H9 (cell line): ENCODE results near the gene ADAMTSL3. TPM values are rescaled to one million over a fixed set of nuclear protein-coding genes. Genes with fewer than 3 reads are reported as not detected.

Source experiments
- DNase-seq: peaks from one replicate; pipeline ENCODE4 v3.0.0-alpha.2; 2017
- H2AFZ ChIP-seq: one replicate; pipeline ENCODE4 v1.6.1; 2013; ENCODE audit warnings: mild to moderate bottlenecking, low read length, control low read depth, moderate library complexity
- H2AK5ac ChIP-seq: 2 replicates; pipeline ENCODE4 v1.6.1; 2013; ENCODE audit warnings: low read length, control low read depth, mixed read lengths; ENCODE audit not compliant: insufficient read length
- H2BK120ac ChIP-seq: one replicate; pipeline ENCODE4 v1.6.1; 2013; ENCODE audit warnings: low read depth, mild to moderate bottlenecking, low read length, control low read depth, inconsistent platforms; ENCODE audit not compliant: poor library complexity, severe bottlenecking
- H2BK12ac ChIP-seq: 2 replicates; pipeline ENCODE4 v1.6.1; 2013; ENCODE audit warnings: low read length, control low read depth, mixed read lengths, low read depth; ENCODE audit not compliant: insufficient read length
- H2BK15ac ChIP-seq: 2 replicates; pipeline ENCODE4 v1.6.1; 2013; ENCODE audit warnings: low read depth, low read length, control low read depth
- H2BK20ac ChIP-seq: one replicate; pipeline ENCODE4 v1.6.1; 2013; ENCODE audit warnings: low read depth, mild to moderate bottlenecking, low read length, control low read depth, inconsistent platforms; ENCODE audit not compliant: poor library complexity, severe bottlenecking
- H2BK5ac ChIP-seq: 2 replicates; pipeline ENCODE4 v1.6.1; 2013; ENCODE audit warnings: low read length, control low read depth, mixed read lengths; ENCODE audit not compliant: insufficient read length
- H3K14ac ChIP-seq: 2 replicates; pipeline ENCODE4 v1.6.1; 2013; ENCODE audit warnings: low read length, control low read depth; ENCODE audit not compliant: insufficient read depth
- H3K18ac ChIP-seq: 2 replicates; pipeline ENCODE4 v1.6.1; 2013; ENCODE audit warnings: low read depth, mild to moderate bottlenecking, mixed read lengths, low read length, control low read depth; ENCODE audit not compliant: insufficient read length
- H3K23ac ChIP-seq: 2 replicates; pipeline ENCODE4 v1.6.1; 2013; ENCODE audit warnings: low read length, control low read depth, mixed read lengths, low read depth; ENCODE audit not compliant: insufficient read length
- H3K23me2 ChIP-seq: 2 replicates; pipeline ENCODE4 v1.6.1; 2013; ENCODE audit warnings: low read depth, mild to moderate bottlenecking, mixed read lengths, low read length, control low read depth; ENCODE audit not compliant: insufficient read length, poor library complexity, severe bottlenecking
- H3K27ac ChIP-seq: 2 replicates; pipeline ENCODE4 v1.5.1; 2013; ENCODE audit warnings: low read length, control low read depth, mixed read lengths, low read depth; ENCODE audit not compliant: insufficient read length
- H3K27me3 ChIP-seq: 2 replicates; pipeline ENCODE4 v1.6.1; 2013; ENCODE audit warnings: low read length, control low read depth, inconsistent platforms; ENCODE audit not compliant: insufficient read depth
- H3K4ac ChIP-seq: 2 replicates; pipeline ENCODE4 v1.6.1; 2013; ENCODE audit warnings: low read depth, mild to moderate bottlenecking, control low read depth, inconsistent platforms, low read length, moderate library complexity
- H3K4me1 ChIP-seq: 2 replicates; pipeline ENCODE4 v1.6.1; 2013; ENCODE audit warnings: low read length, control low read depth, inconsistent platforms; ENCODE audit not compliant: insufficient read depth
- H3K4me2 ChIP-seq: 2 replicates; pipeline ENCODE4 v1.6.1; 2013; ENCODE audit warnings: low read length, control low read depth, mixed read lengths; ENCODE audit not compliant: insufficient read length, insufficient read depth
- H3K56ac ChIP-seq: 2 replicates; pipeline ENCODE4 v1.6.1; 2013; ENCODE audit warnings: low read depth, mild to moderate bottlenecking, mixed read lengths, low read length, control low read depth; ENCODE audit not compliant: insufficient read length
- H3K79me1 ChIP-seq: 2 replicates; pipeline ENCODE4 v1.6.1; 2013; ENCODE audit warnings: low read depth, mild to moderate bottlenecking, moderate library complexity, low read length, control low read depth, inconsistent platforms; ENCODE audit not compliant: insufficient read depth, poor library complexity, severe bottlenecking
- H3K79me2 ChIP-seq: 2 replicates; pipeline ENCODE4 v1.6.1; 2013; ENCODE audit warnings: low read length, control low read depth, inconsistent platforms; ENCODE audit not compliant: insufficient read depth
- H3K9ac ChIP-seq: 2 replicates; pipeline ENCODE4 v1.6.1; 2013; ENCODE audit warnings: low read length, control low read depth, mixed read lengths; ENCODE audit not compliant: insufficient read length; ENCODE audit errors: extremely low read depth
- H3K9me3 ChIP-seq: one replicate; pipeline ENCODE4 v1.6.1; 2013; ENCODE audit warnings: low read depth, low read length, inconsistent platforms; ENCODE audit not compliant: control insufficient read depth
- H3T11ph ChIP-seq: one replicate; pipeline ENCODE4 v1.6.1; 2013; ENCODE audit warnings: mild to moderate bottlenecking, low read length, control low read depth, inconsistent platforms
- H4K20me1 ChIP-seq: one replicate; pipeline ENCODE4 v1.6.1; 2013; ENCODE audit not compliant: control insufficient read depth, insufficient read length, insufficient read depth
- H4K5ac ChIP-seq: 2 replicates; pipeline ENCODE4 v1.6.1; 2013; ENCODE audit warnings: low read depth, mild to moderate bottlenecking, mixed read lengths, low read length, control low read depth; ENCODE audit not compliant: insufficient read length
- H4K8ac ChIP-seq: replicated peaks from 2 replicates; pipeline ENCODE4 v1.6.1; 2013; ENCODE audit warnings: low read length, control low read depth, mixed read lengths, low read depth; ENCODE audit not compliant: insufficient read length
- H4K91ac ChIP-seq: 2 replicates; pipeline ENCODE4 v1.6.1; 2013; ENCODE audit warnings: low read depth, mild to moderate bottlenecking, moderate library complexity, mixed read lengths, low read length, control low read depth; ENCODE audit not compliant: insufficient read length
- H3K27ac Mint-ChIP-seq, 3 experiments: 2 replicates in 2 of 3; 3 replicates in 1 of 3; pipeline ENCODE4 v1.8.0; 2020 to 2021; ENCODE audit warnings: mixed read lengths in 3 of 3, mild to moderate bottlenecking in 1 of 3, moderate library complexity in 1 of 3
- H3K27me3 Mint-ChIP-seq: 2 replicates; pipeline ENCODE4 v1.8.0; 2021; ENCODE audit warnings: low read depth, mild to moderate bottlenecking, moderate library complexity, mixed read lengths
- H3K36me3 Mint-ChIP-seq, 3 experiments: 2 replicates in 2 of 3; 3 replicates in 1 of 3; pipeline ENCODE4 v1.8.0; 2020 to 2021; ENCODE audit warnings: low read depth in 3 of 3, mixed read lengths in 3 of 3; ENCODE audit not compliant: insufficient read depth in 1 of 3
- H3K4me1 Mint-ChIP-seq, 2 experiments: 2 replicates each; pipeline ENCODE4 v1.8.0; 2020; ENCODE audit warnings: mixed read lengths in 2 of 2
- H3K4me3 Mint-ChIP-seq, 2 experiments: 2 replicates in 1 of 2; 3 replicates in 1 of 2; pipeline ENCODE4 v1.8.0; 2020 to 2021; ENCODE audit warnings: mild to moderate bottlenecking in 2 of 2, mixed read lengths in 2 of 2, moderate library complexity in 1 of 2
- H3K9me3 Mint-ChIP-seq, 2 experiments: 2 replicates in 1 of 2; 3 replicates in 1 of 2; pipeline ENCODE4 v1.8.0; 2020; ENCODE audit warnings: mild to moderate bottlenecking in 2 of 2, mixed read lengths in 2 of 2, moderate library complexity in 1 of 2
- CTCF ChIP-seq: fragments of 200-600 bp; sonication (generic); conservative IDR thresholded peaks from 3 replicates; pipeline ENCODE4 v1.8.0; 2021; ENCODE audit warnings: antibody characterized with exemption, mild to moderate bottlenecking
- WGBS: extraction: QIAGEN DNeasy Blood & Tissue Kit; methylation state at CpG from one replicate; pipeline ENCODE4 v1.1.7; 2013; ENCODE audit warnings: missing lambda C conversion rate, low lambda C conversion rate, mixed read lengths; ENCODE audit not compliant: insufficient read length; ENCODE audit errors: extremely low coverage; 5-methylcytosine and 5-hydroxymethylcytosine counted together
- total RNA-seq: library from RNA; stranded (reverse); gene quantifications from 2 replicates; pipeline ENCODE4 v1.2.1, GENCODE V29; 2021

The ADAMTSL3 gene
- total RNA-seq, 1 experiment from 2014 or later = 0.39 TPM

GRCh38 chr15:83881156-83881555 is 227.2 kb downstream of the ADAMTSL3 start:
- no peaks in the 10 kb centered on the region for H3K79me1 ChIP-seq
- no peaks in the 10 kb centered on the region for H3K9me3 Mint-ChIP-seq
- no peak overlapping the region for H2AK5ac ChIP-seq
- H2BK12ac ChIP-seq = no peak overlapping the region
- H3K27ac ChIP-seq = no peak overlapping the region
- no peak overlapping the region for H3K56ac ChIP-seq
- H3K18ac ChIP-seq = no peak overlapping the region
- no peak overlapping the region; a peak in 1 of 5 replicates for H3K4me3 Mint-ChIP-seq
- no peak overlapping the region for H2BK120ac ChIP-seq
- H2BK15ac ChIP-seq = no peak overlapping the region
- no peak overlapping the region for H3K23ac ChIP-seq
- H4K5ac ChIP-seq = no peak overlapping the region
- H4K91ac ChIP-seq = no peak overlapping the region
- H3K4me1 Mint-ChIP-seq = no peaks in the 10 kb centered on the region
- H3T11ph ChIP-seq = no peak overlapping the region
- H3K4me1 ChIP-seq = no peaks in the 10 kb centered on the region
- H3K27me3 ChIP-seq = no peaks in the 10 kb centered on the region
- no peaks in the 10 kb centered on the region for H4K20me1 ChIP-seq
- no peak overlapping the region for H3K4me2 ChIP-seq
- H3K23me2 ChIP-seq = no peaks in the 10 kb centered on the region
- H2AFZ ChIP-seq = no peak overlapping the region
- no peaks in the 10 kb centered on the region for H3K79me2 ChIP-seq
- H3K9ac ChIP-seq = no peak overlapping the region
- no peak overlapping the region for H2BK20ac ChIP-seq
- no peaks in the 10 kb centered on the region for H3K9me3 ChIP-seq
- no CpG with 5 or more reads among the region's 3 CpGs for WGBS
- peaks cover 0 to 1% (median 0%) of the 10 kb centered on the region in 3 experiments; a peak in 1 of 7 replicates for H3K36me3 Mint-ChIP-seq
- peaks cover 2% of the 10 kb centered on the region; the same call in 1 of the 2 replicates for H3K27me3 Mint-ChIP-seq
- H3K14ac ChIP-seq = no peak overlapping the region
- H2BK5ac ChIP-seq = no peak overlapping the region
- TF ChIP-seq CTCF = no peak
- no peak overlapping the region for H3K4ac ChIP-seq
- no peak overlapping the region for H3K27ac Mint-ChIP-seq
- no peak for DNase-seq
- H4K8ac ChIP-seq = no peak overlapping the region
